HG03060 (cell line): ENCODE results near the gene KLF1.
"Not testable (repeated sequence)": the region's sequence is repeated elsewhere in the genome, so short reads cannot be mapped to it uniquely, and the experiment has no call there.

Experiments used
- ATAC-seq: cut with Tn5 transposase; IDR thresholded peaks from one replicate; pipeline ENCODE4 v1.9.1; 2021; ENCODE audit warnings: low read depth, moderate number of reproducible peaks; ENCODE audit not compliant: unreplicated experiment

The KLF1 gene

GRCh38 chr19:12886969-12887747 is at the start of gene KLF1:
Gene KLF1, minus strand, starts transcription at chr19:12887201. Its CDS starts 61 bp downstream, at chr19:12887140.
- ATAC-seq = no peak

DNA sequence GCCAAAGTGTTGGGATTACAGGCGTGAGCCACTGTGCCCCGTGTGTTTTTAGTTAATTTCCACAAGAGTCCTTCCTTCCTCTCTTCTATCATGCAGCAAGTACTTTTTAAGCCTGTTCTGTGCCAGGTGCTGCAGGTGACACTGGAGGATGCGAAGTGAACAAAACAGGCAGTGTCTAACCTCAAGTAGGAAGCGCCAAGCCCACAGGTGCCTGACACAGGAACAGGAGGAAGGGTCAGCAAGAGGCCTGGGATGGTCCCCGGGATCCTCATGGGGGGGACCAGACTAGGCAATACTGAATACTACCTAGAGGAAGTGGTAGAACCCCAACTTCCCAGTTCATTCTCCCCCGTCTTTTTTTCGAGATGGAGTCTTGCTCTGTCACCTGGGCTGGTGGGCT is 49.6 kb upstream of the KLF1 start:
- ATAC-seq = no peak

- ATAC-seq = no peak
Measured at GRCh38 chr19:12935071-12935470, 48.1 kb upstream of the KLF1 start.

- no peak for ATAC-seq
Measured at GRCh38 chr19:12933287-12934072, 46.5 kb upstream of the KLF1 start, which contains the start of gene FARSA. Gene FARSA, minus strand, starts transcription at chr19:12933711. Its CDS starts 15 bp downstream, at chr19:12933696.

- no peak for ATAC-seq
Measured at GRCh38 chr19:12932392-12933286, 45.6 kb upstream of the KLF1 start.

DNA sequence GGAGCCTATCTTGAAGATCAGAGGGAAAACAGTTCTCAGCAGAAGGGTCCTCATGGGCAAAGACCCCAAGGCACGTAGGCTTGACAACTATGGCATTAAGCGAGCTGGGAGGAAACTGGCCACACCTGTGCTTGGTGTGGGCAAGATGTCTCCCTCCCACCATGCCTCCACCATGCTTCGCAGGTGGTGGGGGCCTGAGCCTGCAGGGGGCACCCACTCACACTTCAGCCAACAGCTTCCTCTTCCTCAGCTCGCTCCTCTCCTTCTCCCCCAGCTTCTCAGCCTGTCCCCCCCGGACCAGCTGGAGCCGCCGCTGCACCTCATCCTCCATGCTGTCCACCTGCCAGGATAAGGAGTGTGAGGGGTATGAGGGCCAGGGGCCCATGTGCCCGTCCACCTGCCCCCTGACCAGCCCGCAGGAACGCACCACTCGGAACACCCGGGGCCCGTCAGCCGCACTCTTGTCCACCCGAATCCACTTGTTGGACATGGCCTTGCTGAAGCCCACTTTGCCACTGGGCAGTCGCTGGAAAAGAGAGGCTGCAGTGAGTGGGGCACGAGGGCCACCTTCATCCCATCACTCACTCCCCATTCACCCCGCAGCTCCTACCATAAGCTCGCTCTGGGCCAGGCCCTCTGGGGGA is 43.1 kb upstream of the KLF1 start:
- ATAC-seq = no peak

DNA sequence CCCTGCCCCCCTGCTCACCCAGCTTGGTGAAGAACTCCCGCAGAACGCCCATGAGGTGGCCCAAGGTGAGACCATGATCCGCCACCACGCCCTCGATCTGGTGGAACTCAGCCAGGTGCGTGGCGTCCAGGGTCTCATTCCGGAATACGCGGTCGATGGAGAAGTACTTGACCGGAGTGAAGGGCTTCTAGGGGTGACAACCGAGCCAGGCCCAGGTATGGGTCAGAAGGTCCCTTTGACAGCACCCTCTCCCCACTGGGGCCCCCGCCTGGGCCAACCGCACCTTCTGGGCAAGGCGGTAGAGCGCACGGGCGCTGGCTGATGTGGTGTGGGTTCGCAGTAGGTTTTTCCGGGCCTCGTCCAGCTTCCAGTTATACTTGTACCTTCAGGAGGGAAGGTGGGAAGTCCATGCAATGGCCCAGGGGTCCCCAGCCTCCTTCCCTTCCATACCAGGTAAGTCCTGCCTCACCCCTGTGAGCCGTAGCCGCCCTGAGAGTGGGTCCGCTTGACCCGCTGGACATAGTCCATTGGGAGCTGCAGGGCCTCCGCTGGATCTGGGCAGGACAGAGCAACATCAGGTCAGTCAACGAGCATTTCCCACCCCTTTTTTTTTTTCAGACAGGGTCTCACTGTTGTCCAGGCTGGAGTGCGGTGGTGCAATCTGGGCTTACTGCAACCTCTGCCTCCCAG is 37.8 kb upstream of the KLF1 start:
- no peak for ATAC-seq

GRCh38 chr19:12922959-12923358 is 36.0 kb upstream of the KLF1 start:
- ATAC-seq = no peak

DNA sequence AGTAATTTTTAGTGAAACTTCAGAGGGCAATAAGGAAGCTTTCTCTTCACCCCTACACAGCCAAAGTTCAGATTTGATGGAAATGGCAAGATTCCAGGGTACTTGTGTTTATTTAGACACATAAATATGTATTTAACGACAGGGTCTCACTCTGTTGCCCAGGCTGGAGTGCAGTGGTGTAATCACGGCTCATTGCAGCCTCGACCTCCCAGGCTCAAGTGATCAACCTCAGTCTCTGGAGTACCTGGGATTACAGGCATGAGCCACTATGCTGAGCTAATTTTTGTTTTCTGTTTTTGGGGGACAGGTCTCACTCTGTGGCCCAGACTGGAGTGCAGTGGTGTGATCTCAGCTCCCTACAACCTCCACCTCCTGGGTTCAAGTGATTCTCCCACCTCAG is 34.0 kb upstream of the KLF1 start:
- ATAC-seq = no peak

GRCh38 chr19:12918253-12918652 is 31.3 kb upstream of the KLF1 start:
- ATAC-seq = no peak

GRCh38 chr19:12915860-12916259 is 28.9 kb upstream of the KLF1 start:
- ATAC-seq = not testable (repeated sequence)

DNA sequence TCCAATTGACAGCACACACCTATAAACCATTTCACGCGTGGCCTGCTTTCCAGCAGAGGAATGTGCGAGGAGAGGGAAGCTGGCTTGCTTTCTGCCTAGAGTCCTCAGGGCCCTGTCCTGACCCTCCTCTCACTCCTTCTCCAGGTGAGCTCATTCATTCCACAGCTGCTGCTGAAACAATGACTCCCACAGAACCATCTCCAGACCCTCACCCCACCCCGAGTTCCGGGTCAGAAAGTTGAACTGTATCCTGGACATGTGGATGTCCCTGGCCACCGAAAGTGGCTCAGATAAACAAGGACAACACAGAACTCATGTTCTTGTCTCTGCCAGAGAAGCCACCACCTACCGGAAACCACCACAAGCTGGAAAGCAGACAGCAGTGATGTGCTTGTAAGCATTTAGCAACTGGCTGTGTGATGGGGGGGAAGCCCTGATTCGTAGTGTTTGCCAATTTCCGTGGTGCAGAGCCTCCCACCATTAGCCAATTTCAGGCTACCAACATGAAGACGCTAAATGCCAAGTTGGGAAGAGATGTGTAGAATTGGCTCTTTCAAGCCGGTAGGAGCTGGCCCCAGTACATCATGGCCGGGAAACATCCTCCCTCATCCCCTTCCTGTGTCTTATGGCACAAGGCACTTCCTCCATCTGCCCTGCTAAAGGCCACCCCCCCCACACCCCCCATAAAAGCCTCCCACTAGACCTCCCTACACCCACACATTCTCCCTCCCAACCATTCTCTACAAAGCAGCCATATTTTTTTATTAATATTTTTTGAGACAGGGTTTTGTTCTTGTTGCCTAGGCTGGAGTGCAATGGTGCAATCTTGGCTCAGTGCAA is 27.1 kb upstream of the KLF1 start:
- ATAC-seq = no peak

GRCh38 chr19:12913011-12913561 is 26.1 kb upstream of the KLF1 start:
- no peak for ATAC-seq

DNA sequence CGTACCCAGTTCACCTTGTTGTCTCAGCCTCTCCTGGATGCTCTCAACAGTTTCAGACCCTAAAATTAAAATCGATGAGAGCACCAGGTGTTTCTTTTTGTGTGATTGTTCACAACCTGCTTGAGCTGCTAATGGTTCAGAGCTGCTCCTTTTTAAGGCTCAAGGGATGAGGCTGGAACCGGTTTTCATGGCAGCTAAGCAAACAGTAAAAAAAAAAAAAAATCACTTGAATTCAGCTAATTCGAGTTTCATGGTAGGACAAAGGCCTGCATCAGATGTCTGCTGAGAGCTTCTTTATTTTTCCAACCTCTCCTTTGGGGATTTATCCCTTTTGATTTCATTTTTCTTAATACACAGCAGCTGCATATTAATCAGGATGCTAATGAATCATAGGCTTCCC is 25.6 kb upstream of the KLF1 start:
- no peak for ATAC-seq

DNA sequence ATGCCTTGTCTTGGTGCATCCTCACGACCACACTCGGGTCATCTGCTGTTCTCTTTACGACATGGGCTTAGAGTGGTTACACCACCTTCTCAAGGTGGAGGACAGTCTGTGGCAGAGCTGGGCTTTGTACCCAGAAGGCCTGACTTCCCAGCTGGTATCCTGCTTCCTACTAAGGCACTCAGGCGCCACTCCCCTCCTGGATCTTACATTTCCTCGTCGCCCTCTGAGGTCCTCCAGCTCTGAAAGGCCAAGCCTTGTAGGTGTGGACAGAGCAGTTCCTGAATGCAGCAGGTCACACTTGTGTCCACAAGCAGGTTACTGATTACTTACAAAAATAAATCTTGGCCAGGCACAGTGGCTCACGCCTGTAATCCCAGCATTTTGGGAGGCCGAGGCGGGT is 20.2 kb upstream of the KLF1 start:
- no peak for ATAC-seq

- ATAC-seq = no peak
Measured at GRCh38 chr19:12899891-12900518, 13.0 kb upstream of the KLF1 start.

DNA sequence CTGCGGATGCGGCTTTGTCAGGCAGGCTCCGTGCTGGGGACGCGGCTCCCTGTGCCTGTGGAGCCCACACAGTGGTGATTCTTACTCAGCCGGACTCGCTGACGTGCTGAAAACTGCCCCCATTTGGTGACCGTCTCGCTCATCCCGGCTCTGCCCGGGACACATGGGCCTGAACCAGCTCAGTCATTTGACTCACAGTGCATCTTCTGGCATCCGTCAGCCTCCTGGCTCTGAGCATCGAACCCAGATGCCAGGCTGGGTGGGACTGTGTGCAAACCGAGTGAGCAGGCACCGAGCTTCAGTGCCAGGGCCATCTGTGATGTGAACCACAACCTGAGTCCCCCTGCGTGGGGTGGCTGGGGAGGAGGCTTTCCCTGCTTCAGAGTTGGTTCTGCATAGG is 9.5 kb upstream of the KLF1 start:
- ATAC-seq = no peak

GRCh38 chr19:12893582-12893981 is 6.6 kb upstream of the KLF1 start:
- no peak for ATAC-seq
